ENCODE data around the gene KCNA2.

The KCNA2 gene

DNA sequence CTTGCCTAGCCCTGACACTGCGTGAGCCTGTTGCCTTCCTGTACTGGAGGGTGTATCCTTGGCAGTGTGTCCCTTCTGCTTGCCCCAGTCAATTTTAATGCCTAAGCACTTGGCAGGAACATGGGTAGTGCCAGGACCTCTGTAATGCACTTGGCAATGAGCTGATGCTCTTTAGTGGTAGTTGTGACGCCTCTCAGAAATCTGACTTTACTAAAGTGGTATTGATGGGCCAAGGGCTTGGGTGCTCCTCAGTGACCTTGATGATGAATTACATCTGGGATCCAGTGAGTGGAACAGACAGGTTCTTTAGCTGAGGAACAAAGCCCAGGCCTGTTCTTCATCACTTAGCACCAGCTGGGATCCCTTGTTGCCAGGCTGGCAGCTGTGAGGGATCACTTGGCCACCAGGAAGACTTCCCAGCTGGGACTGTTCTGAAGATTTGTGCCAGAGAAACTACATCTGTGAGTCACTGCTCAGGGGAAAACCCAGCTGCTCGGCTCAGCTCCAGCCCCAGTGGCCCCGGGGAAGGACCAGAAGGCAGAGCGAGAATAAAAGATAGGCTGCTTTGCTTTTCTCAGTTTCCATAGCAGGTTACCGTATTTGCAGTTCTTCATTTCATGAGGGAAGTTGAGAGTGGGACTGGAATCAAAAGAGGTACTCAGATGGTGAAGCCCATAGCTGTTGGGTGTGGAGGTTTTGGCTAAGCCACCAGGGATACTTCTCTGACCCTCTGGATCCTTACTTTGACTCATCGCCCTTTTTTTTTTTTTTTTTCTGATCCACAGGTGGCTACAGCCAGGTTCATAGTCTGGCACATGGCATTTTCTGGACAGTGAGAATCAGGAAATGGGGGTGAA is 28.5 kb upstream of the KCNA2 start:
- TF ChIP-seq ZFX (IDR thresholded peaks at IDR 0.05): no peak
- H3K27ac ChIP-seq: no peak overlapping the region

DNA sequence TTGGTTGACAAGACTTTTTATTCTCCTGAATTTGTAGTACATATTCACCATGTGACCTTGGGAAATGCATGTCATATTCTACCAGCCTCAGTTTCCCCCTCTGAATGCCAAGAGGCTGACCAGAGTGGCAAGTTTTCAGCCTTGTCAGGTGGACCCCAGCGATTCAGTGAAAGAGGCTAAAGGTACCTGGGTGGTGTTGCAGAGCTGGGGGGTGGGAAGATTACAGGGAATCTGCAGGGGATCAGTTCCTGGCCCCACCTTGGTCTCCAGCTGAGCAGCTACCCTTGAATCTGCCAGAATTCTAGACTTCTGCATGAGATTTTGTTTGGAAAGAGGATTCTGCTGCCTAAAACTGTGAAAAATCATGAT is 27.9 kb upstream of the KCNA2 start:
- TF ChIP-seq, protein P1, sequence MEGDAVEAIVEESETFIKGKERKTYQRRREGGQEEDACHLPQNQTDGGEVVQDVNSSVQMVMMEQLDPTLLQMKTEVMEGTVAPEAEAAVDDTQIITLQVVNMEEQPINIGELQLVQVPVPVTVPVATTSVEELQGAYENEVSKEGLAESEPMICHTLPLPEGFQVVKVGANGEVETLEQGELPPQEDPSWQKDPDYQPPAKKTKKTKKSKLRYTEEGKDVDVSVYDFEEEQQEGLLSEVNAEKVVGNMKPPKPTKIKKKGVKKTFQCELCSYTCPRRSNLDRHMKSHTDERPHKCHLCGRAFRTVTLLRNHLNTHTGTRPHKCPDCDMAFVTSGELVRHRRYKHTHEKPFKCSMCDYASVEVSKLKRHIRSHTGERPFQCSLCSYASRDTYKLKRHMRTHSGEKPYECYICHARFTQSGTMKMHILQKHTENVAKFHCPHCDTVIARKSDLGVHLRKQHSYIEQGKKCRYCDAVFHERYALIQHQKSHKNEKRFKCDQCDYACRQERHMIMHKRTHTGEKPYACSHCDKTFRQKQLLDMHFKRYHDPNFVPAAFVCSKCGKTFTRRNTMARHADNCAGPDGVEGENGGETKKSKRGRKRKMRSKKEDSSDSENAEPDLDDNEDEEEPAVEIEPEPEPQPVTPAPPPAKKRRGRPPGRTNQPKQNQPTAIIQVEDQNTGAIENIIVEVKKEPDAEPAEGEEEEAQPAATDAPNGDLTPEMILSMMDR (conservative IDR thresholded peaks at IDR 0.05): no peak
- no peak for TF ChIP-seq ZFX (IDR thresholded peaks at IDR 0.05)
- no peak overlapping the region for H3K27ac ChIP-seq

DNA sequence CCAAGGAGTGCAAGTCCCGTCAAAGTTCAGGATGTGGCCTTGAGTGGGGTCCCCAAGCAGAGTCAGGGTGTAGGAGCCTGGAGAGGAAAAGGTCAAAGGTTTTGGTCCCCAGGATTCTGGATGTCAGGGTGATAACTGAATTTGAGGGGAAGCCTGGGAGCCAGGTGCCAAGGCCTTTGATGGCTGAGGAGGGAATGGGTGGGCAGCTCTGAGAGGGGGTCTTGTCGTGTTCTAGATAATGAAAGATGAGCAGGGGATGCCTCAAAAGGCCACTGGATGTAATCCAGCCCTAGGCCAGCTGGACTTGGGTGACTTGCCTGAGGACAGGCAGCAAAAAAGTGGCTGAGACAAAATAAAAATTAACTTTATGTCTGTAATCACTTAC is 27.5 kb upstream of the KCNA2 start:
- TF ChIP-seq, protein P1 (conservative IDR thresholded peaks at IDR 0.05): no peak
- TF ChIP-seq ZFX (IDR thresholded peaks at IDR 0.05): no peak
- no peak overlapping the region for H3K27ac ChIP-seq

DNA sequence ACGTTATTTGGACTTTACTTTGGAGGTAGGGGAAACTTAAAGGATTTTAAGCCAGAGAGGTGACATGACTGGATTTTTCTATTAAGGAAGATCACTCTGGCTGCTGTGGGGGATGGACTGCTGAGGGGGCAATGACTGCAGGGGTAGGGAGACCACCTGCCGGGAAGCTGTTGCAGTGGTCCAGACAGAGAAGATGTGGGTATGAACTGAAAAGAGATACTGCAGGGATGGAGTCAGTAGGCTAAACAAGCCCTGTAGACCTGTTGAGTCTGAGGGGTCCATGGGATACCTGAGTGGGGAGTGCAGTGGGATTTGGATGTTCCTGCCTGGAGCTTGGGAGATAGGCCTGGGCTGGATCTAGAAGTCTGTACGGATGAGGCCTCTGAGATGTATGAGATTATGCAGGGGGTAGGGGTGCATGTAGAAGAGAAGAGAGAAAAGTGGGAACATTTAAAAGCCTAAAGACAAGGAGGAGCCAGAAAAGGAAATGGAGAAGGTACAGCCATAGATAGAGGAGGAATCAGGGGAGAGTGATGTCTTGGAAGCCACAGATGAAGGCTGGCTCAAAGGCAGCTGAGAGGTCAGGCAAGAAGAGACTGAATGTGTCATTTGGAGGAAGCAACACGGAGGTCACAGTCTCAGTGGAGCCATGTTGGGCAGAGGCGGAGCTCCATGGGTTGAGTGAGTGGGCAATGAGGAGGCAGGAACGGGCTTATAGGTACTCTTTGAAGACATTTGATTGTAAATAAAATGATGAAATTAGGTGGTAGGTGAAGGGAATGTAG is 25.9 kb upstream of the KCNA2 start:
- no peak overlapping the region for H3K27ac ChIP-seq
- TF ChIP-seq ZFX (IDR thresholded peaks at IDR 0.05): no peak
- TF ChIP-seq, protein P1 (conservative IDR thresholded peaks at IDR 0.05): no peak

DNA sequence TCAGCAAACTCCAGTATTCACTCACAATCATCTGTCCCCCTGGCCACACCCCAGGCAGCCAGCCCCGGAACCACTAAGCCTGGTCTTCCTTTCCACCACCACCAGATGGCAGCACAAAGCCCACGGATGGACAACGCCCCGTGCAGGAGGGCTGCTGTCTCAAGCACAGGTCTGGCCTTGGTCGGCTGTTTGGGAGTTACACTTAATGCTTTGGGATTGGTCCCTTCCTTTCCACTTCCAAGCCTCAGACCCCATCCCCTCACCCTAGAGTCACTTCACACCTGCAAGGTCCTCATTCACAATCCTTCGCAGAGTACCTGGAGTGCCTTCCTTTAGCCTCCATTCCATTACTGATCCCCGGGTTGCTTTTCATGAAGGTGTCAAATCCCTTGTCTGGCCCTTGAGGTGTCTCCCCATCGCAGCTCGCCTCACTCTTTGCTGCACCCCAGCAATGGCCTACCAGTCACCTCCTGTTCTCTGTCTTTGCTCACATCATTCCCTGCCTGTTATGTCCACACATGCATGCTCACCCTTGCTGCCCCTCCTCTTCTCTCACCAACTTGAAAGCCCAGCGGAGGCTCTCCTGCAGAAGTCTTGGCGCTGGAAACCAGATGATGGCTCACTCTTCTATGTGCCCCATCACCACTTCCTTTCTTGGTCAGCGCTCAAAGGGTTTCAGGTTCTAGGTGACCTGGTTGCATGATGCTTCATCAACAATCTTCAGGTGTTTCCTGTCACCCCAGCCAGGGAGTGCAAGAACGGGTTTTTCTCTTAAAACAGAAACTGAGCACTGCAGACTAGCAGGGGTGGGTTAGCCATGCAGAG is 24.9 kb upstream of the KCNA2 start:
- no peak for TF ChIP-seq ZFX (IDR thresholded peaks at IDR 0.05)
- TF ChIP-seq, protein P1 (conservative IDR thresholded peaks at IDR 0.05): peak; percentile 93
- H3K27ac ChIP-seq: no peak overlapping the region

DNA sequence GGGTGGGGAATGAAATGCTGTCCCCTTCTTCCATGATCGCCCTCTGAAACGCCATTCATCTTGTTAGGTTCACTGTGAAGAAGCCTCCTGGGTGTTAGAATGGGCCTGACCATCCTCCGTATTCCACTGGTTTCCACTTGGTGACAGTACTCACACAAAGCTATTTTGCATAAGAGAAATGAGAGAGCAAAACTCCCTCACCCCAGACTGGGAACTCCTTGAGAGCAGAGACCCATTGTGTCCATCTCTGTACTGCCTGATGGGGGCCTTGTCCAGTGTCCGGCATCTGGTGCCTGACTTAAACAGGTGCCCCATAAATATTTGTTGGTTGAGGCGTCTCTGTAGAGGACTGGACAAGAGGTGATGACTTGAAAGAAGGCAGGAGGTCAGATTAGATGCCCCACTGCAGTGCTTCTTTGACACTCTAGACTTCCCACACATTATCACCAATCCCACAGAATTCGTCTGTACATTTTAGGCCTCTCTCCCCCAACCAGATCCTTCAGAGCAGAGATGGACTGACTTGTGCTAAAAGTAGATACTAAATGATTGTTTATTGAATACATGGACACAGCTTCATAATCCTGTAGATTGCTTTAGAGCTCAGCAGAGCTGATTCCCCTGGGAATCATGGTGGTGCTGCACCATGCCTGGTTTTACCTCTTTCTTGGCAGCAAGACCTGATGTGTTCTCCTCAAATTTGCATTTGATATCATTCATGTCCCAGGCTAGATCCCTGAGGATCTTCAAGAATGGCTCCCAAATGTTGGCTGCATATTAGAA is 22.4 kb upstream of the KCNA2 start:
- no peak overlapping the region for H3K27ac ChIP-seq

More for the DNA sequence above, 22.4 kb upstream of the KCNA2 start:
- TF ChIP-seq, protein P1 (conservative IDR thresholded peaks at IDR 0.05): no peak
- no peak for TF ChIP-seq ZFX (IDR thresholded peaks at IDR 0.05)

Data from C4-2B (cell line).